ENCODE results near the gene AURKA.

- TF ChIP-seq CTCF (conservative IDR thresholded peaks at IDR 0.05; ENCODE audit: low read depth in 2 of 2) (no peak), EZH2phosphoT487 (IDR thresholded peaks at IDR 0.05; ENCODE audit: unreplicated experiment) (no peak), POLR2AphosphoS5 (IDR thresholded peaks at IDR 0.05; ENCODE audit: low read depth) (no peak), CREB1 (CRISPR knock-in tag; IDR thresholded peaks at IDR 0.05; ENCODE audit: low read depth) (no peak), EZH2 (IDR thresholded peaks at IDR 0.05; ENCODE audit: low read depth, unreplicated experiment) (no peak), REST (IDR thresholded peaks at IDR 0.05; ENCODE audit: unreplicated experiment) (no peak), ZNF114 (CRISPR knock-in tag; IDR thresholded peaks at IDR 0.05) (no peak), ZNF331 (CRISPR knock-in tag; IDR thresholded peaks at IDR 0.05; ENCODE audit: low read depth) (no peak), JUNB (IDR thresholded peaks at IDR 0.05; ENCODE audit: unreplicated experiment) (no peak), ETS1 (IDR thresholded peaks at IDR 0.05) (no peak), NANOG (IDR thresholded peaks at IDR 0.05; ENCODE audit: borderline replicate concordance) (no peak)
Observed at GRCh38 chr20:56352345-56353055, 39.5 kb downstream of the AURKA start.
